ENCODE results near the gene ATP6V1F. TPM values are rescaled to one million over a fixed set of nuclear protein-coding genes. Genes with fewer than 3 reads are reported as not detected.
A peak's percentile ranks its signal among the peaks of the same experiment; 100 is the strongest.

Gene ATP6V1F
- total RNA-seq, 1 donor from 2014 or later, result 119 TPM

DNA sequence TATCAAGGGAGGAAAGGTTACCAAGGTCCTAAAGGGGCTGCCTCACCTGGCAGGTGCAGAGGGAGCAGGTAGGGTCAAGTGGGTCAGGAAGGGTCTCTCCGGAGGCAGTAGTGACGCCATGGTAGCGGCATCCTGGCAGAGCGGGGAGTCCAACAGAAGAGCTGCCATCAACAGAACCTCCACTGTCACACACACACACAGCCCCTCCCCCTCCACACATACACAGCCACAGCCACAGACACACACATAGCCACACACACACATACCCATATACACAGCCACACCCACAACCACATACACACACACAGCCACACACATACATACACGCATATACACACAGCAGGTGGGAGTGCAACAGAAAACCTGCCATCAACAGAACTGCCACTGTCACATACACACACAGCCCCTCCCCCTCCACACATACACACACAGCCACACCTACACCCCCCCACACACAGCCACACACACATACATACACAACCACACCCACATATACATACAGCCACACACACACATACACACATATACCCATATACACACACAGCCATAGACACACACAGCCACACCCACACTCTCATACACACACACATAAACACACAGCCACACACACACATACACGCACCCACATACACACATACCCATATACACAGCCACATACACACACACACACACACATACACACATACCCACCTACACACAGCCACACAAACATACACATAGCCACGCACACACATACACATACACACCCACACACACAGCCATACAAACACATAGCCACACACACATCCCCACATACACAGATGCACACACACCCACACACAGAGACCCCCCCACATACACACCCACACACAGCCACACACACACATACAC lies 24.7 kb downstream of the ATP6V1F start:
- ATAC-seq (ENCODE audit: poor library complexity), result no peak
- peak; percentile 17 for DNase-seq
- intact Hi-C loops (cut with DNase I), result loop anchor here (10.0 kb wide), 1 partner anchor 413 kb away; the partner anchor contains the start of gene METTL2B

DNA sequence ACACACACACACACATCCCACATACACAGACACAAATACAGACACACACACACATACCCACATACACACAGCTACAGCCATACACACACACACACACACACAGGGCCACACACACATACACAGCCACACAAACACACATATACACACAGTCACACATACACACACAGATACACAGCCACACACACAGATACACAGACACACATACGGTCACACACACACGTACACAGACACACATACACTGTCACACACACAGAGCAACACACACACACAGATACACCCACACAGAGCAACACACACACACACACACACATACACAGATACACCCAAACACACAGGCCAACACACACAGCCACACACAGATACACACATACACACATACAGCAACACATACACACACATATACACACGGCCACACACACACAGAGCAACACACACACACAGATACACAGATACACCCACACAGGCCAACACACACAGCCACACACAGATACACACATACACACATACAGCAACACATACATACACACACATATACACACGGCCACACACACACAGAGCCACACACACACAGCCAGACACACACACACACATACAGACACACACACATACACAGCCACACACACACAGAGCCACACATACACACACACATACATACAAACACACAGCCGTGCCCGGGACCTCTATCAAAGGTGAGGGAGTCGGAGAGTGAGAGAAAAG lies 25.5 kb downstream of the ATP6V1F start:
- intact Hi-C loops (cut with DNase I), result loop anchor here (10.0 kb wide), 1 partner anchor 413 kb away; the partner anchor contains the start of gene METTL2B
- ATAC-seq (ENCODE audit: poor library complexity) (no peak), DNase-seq (peak; percentile 3)

DNA sequence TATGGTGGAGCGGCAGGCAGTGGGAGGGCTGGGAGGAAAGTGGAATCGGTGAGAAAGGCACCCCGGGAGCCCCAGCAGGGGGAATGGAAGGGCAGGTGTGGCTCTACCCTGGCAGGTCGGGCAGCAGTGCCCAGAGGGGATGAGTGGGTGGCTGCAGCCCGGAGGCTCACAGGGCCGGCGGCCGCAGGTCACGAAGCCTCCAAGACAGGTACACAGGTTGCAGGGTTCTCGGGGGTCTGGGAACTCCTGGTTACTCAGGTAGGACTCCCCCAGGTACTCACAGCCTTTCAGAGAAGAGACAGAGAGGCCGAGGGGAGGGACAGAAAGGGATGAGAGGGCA lies 26.1 kb downstream of the ATP6V1F start:
- intact Hi-C loops (cut with DNase I), result loop anchor here (10.0 kb wide), 1 partner anchor 414 kb away; the partner anchor contains the start of gene METTL2B
- DNase-seq (peak; percentile 26), ATAC-seq (ENCODE audit: poor library complexity) (no peak)

DNA sequence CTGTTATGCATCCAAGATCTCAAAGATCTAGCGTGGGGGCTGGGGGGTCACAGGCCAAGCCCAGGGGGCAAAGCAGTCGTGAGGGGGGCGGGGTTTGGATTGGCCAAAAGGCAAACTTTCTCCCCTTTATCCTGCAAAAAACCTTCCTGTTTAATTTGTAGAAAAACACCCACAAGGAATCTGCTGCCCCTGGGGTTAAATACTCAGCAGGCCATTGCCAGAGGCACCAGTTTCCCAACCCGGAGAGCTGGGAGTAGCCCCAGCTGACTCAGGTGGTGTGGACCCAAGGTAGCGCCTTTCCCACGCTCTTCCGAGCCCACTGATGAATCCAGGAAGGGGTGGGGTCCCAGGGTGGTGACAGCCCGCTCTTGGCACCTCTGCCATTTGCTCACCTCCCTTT lies 26.5 kb downstream of the ATP6V1F start:
- ATAC-seq (ENCODE audit: poor library complexity) (no peak), DNase-seq (peak; percentile 9)
- intact Hi-C loops (cut with DNase I), result loop anchor here (10.0 kb wide), 1 partner anchor 414 kb away; the partner anchor contains the start of gene METTL2B

DNA sequence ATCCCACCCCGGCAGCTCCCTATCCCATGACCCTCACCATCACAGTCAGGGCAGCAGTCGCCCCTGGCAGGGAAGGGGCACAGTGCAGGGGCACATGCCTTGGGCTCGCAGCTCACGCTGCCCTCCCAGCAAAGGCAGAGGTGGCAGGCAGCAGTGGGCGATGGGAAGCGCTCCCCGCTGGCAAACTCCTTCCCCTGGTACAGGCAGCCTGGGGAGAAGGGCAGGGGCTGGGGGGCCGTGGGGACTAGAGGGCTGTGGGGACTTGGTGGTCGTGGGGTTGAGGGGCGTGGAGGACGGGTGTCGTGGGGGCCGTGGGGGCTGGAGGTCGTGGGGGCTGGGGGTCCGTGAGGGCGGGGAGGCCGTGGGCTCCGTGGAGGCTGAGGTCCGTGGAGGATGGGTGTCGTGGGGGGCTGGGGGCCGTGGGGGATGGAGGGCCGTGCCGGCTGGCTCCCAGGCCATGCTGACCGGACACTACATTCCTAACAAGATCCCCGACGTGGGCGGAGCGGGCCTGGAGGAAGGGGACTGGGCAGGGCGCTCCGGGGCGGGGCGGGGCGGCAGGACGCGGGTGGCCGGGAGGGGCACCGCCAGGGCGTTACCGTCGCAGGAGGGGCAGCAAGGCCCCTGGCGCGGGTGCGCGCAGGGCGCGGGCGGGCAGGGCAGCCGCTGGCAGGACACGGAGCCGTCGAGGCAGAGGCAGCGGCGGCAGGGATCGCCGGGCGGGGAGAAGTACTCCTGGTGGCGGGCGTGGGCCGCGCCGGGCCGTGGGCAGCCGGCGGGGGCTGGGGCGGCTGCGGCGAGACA lies 27.9 kb downstream of the ATP6V1F start:
- DNase-seq (peak; percentile 43), ATAC-seq (ENCODE audit: poor library complexity) (no peak)
- intact Hi-C loops (cut with DNase I), result no loop called here

DNA sequence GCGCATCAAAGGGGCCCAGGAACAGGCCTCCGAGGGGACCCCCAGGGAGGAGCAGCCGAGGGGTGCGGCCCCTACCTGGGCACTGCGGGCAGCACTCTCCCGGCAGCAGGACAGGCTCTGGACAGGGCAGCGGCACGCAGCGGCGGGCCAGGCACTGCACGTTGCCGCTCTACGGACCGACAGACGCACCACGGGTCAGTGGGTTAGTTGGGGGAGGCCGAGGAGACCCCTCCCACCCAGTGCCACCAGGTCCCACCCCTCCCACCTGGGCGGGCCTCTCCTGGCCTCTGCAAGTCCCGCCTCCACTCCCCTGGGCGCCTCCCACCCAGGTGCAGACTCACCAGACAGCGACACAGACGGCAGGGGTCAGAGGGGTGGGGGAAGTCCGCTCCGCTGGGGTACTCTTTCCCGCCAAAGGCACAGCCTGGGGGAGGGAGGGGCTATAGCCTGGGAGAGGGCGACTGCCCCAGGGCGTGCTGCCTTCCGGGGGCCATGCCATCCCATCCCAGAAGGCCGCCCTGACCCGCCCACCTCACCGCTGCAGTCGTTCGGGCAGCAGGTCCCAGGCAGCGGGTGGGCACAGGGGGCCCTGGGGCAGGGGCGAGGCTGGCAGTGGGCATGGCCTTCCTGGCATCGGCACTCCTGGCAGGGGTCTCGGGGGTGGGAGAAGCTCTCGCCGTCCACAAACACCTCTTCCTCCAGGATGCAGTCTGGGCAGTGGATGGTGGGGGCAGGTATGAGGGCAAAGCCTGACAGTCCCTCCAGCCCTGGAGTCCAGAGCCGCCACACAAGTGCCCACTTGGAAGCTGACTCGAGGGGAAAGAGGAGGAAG lies 28.7 kb downstream of the ATP6V1F start:
- no peak for ATAC-seq (ENCODE audit: poor library complexity)
- intact Hi-C loops (cut with DNase I), result no loop called here
- DNase-seq, result peak; percentile 41

DNA sequence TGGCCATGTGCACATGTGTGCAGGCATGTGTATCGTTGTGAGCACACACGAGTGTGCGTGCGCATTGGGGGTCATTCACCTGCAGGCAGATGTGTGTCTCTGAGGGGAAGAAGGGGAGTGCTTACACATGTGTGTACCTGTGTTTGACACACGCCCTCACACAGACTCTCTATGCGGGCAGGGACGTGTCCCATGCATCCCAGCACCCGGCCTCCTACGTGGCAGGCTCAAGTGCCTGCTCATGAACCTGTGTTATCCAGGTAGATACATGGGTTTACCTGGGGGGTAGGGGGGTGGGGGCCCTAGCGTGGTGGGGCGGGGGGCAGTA lies 29.2 kb downstream of the ATP6V1F start:
- no peak for ATAC-seq (ENCODE audit: poor library complexity)
- intact Hi-C loops (cut with DNase I), result no loop called here

DNA sequence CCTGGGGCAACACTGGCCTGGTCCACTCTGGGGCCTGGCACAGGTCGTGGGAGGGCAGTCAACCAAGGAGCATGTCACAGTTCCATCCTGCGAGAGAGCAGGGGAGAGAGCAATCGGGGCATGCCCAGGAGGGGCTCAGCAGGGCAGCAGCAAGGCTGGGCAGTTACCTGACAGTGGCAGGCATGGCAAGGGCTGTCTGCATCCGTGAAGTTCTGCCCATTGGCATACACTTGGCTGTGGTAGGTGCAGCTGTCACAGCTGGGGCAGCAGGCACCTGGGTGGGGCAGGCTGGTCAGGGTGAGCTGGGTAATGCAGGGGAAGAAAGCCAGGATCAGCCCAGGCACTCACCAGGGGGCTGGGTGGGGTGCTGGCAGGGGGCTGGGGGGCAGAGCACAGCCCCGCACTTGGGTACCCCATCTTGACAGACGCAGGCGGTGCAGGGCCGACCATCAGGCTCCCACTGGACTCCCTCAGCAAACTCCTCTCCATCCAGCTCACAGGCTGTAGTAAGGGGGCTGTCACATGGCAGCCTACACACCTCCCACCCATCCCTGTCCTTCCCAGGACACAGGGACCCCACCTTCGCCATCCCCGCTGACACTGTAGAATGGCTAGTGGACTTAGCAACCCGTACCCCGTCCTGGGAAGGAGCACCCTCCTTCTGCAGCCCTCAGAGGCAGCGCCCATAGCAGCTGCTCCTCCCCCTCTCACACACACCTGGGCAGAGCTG lies 30.0 kb downstream of the ATP6V1F start:
- DNase-seq (peak; percentile 26), ATAC-seq (ENCODE audit: poor library complexity) (no peak)
- intact Hi-C loops (cut with DNase I), result no loop called here

More for the DNA sequence above, 29.2 kb downstream of the ATP6V1F start:
- DNase-seq, result no peak

DNA sequence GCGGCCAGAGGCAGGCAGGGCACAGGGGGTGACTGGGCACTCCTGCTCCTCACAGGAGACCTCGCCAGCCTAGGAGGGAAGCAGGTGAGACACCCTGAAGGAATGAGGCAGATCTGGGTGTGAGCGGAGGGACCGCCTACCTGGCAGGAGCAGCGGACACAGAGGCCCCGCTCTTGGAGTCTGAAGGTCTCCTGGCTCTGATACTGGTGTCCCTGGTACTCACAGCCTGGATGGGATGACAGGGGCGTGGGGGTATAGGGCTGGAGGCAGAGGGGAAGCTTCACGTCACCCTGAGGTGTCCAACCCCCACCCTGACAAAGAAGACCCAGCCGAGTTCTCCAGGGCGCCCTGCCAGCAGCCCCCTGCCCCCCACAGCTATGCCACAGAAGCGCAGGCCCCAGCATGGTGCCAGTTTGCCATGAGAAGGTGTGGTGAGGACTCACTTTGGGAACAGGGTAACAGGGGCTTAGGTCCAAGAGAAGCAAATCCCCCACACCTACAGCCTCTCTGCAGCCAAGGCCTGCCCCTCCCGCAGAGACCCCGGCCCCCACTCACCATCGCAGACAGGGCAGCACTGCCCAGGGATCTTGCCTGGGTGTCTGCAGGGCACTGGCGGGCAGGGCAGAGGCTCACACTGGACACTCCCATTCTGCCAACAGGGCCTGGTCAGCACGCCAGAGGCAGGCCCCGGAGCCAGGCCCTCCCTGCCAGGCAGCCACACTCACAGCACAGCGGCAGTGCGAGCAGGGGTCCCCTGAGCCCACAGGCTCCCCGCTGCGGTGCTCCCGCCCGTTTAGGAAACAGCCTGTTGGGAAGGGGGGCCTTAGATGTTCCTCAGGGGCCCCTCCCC lies 30.8 kb downstream of the ATP6V1F start:
- intact Hi-C loops (cut with DNase I), result no loop called here
- ATAC-seq (ENCODE audit: poor library complexity), result no peak
- DNase-seq, result peak; percentile 32

DNA sequence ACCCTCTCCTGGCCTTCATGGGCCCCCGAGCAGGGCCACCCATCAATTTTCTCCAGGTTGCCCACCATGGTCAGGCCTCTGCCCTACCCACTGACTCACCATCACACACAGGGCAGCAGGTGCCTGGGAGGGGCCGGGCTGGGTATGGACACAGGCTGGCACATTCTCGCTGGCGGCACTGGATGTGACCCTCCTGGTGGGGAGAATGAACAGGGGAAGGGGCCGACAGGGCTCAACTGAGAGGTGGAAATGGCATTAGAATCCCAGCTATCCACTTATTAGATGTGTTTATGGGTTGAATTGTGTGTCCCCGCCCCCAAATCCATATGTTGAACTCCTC lies 31.4 kb downstream of the ATP6V1F start:
- intact Hi-C loops (cut with DNase I), result no loop called here
- ATAC-seq (ENCODE audit: poor library complexity), result no peak
- peak; percentile 33 for DNase-seq

DNA sequence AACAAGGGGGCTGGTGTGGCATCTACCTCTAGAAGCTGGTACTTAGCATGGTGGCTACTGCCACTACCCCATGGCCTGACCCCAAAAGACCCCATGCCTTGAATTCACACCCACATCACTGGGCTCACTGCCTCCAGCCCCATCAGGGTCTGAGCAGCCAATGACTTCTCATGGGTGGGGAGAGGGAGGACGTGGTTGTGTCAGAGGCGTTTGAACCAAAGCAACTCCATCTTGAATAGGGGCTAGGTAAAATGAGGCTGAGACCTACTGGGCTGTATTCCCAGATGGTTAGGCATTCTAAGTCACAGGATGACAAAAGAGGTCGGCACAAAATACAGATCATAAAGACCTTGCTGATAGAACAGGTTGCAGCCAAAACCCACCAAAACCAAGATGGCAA lies 32.7 kb downstream of the ATP6V1F start:
- DNase-seq (peak; percentile 8), ATAC-seq (ENCODE audit: poor library complexity) (no peak)
- intact Hi-C loops (cut with DNase I), result no loop called here

DNA sequence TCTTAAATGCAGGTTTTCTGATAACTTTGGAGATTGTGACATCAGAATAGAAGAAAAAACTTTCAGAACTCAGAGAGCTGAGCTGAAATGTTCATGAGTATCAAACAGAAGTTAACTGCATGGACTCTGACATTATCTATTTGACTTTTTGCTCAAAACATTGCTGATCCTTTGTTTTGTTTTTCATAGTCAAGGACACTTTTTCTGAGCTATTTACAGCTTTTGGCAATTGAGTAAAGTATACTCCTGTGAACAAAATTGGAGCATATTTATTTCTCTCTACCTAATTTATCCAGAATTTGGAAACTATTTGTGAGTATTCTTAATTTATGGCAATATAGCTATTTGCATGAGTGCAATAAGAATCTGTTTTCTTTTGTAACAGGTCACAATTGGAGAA lies 36.7 kb downstream of the ATP6V1F start:
- ATAC-seq (ENCODE audit: poor library complexity) (no peak), DNase-seq (no peak)
- intact Hi-C loops (cut with DNase I), result no loop called here

DNA sequence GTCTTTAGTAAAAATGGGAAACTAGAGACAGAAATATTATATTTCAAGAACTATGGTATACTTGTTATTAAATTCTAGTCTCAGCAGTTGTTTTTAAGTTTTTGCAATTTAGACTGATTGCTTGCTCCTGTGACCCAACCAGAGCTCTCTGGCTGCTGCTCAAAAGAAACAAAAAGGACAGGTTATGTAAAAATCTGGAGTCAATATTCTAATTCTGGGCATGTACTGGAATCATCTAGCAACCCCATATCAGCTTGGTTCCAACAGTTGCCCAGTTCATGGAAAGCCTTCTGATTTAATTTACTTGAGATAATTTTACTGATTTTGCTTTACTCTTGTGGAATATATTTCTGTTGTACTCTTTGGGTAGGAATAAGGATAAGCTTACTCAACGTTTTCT lies 37.6 kb downstream of the ATP6V1F start:
- intact Hi-C loops (cut with DNase I), result no loop called here
- no peak for ATAC-seq (ENCODE audit: poor library complexity)
- DNase-seq, result no peak

DNA sequence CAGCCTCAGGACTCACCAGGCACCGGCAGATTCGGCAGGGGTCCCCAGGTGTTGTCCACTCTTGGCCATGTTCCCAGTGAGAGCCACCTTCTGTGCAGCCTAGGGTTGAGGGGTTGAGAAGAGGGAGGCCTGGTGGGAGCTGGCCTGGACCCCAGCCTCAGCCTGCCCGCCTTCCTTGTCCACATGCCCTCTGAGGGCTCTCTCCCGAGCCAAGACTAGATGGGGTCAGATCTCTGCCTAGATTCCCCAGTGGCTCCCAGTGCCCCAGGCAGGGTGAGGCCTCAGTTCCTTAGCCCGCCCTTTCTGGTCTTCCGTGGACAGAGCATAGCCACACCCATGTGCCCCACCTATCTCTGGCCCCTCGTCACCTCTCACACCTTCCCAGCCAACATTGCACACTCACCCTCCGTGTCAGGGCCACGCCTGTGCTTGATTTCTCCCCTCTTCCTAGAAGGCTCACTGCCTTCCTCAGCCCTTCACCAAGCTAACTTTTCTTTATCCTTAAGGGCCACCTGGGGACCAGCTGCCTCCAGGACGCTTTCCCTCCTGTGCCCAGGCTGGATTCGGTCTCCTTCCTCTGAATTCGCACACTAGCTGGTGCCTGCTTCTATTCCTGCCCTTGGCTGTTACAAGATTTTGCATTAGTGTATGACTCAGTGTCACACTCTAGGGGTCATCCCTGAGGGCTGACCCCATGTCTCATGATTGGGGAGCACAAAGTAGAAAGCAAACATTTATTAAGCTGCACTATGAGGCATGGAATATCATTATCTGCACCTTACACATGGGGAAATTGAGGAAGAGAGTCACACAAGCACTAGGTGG lies 40.3 kb downstream of the ATP6V1F start:
- intact Hi-C loops (cut with DNase I), result no loop called here
- DNase-seq (no peak), ATAC-seq (ENCODE audit: poor library complexity) (no peak)

DNA sequence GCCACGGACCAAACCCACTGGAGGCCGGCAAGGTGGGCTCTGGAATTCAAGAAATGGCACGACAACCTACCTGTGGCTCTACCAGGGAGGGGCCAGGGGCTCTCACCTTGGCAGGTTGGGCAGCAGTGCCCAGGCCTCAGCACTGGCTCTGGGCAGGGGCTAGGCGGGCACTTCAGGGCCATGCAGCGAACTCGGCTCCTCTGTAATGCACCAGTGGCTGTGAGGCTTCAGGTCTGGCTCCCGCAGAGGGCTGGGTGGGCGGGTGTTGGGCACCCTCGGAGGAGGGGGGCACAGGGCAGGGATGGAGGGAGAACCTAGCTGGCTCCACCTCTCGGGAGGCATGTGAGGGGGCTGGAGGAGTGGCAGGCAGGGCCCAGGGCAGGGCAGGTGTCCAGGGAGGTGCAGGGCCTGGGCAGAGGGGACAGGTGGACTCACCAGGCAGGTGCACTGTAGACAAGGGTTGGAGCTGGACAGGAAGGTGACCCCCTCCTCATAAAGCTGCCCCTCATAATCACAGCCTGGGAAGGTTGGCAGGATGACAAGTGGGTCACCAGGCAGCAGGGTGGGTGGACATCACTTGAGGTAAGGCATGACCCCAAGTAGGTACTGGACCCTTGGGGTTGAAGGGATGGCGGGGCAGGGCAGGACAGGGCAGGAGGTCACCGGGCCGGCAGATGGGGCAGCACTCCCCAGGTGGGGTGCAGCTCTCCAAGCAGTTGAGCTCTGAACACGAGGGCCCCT lies 41.1 kb downstream of the ATP6V1F start:
- intact Hi-C loops (cut with DNase I), result loop anchor here (2.0 kb wide), 1 partner anchor 187 kb away; no protein-coding TSS in a partner anchor
- no peak for ATAC-seq (ENCODE audit: poor library complexity)
- no peak for DNase-seq

Measured in Right ventricle myocardium superior (tissue), 1 donor.